Parietal lobe (tissue), 2 donors: Measurements from ENCODE around the gene PXT1. TPM values are rescaled to one million over a fixed set of nuclear protein-coding genes. Genes with fewer than 3 reads are reported as not detected.

ENCODE experiments used
- small RNA-seq: library from RNA; depleted of rRNA; stranded (forward); fragments of <200 nt; gene quantifications from one replicate; pipeline ENCODE3, GENCODE V24; 2014; ENCODE audit warnings: low replicate concordance
- total RNA-seq: library from RNA; depleted of rRNA; stranded (reverse); fragments of >200 nt; gene quantifications from one replicate; pipeline ENCODE4 v1.2.3, GENCODE V29; 2014

PXT1 gene, protein sequence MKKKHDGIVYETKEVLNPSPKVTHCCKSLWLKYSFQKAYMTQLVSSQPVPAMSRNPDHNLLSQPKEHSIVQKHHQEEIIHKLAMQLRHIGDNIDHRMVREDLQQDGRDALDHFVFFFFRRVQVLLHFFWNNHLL
- not detected for total RNA-seq

GRCh38 chr6:36442671-36443470 is at the start of gene PXT1, which contains the start of gene KCTD20:
Gene PXT1 (minus strand): TSS chr6:36442854. CDS start chr6:36426082, 16,772 bp downstream.
Gene KCTD20 (plus strand): TSS chr6:36443000. CDS start chr6:36470098, 27,098 bp downstream.

GRCh38 chr6:36387440-36388303 is 55.0 kb downstream of the PXT1 start, which contains the start of gene ETV7:
Gene ETV7 (minus strand): TSS chr6:36387669. CDS start chr6:36387541, 128 bp downstream.

Small RNA genes lying within 50 kb of the gene (small RNA-seq; reads per million reads assigned to genes)
- gene RN7SL502P: not detected

Other genes starting within 250 kb of the PXT1 start
- 48.8 TPM for gene BRPF3, start 246.1 kb downstream of the PXT1 start, total RNA-seq
- gene PNPLA1, start 172.8 kb downstream of the PXT1 start, total RNA-seq: not detected
- not detected for gene BNIP5, start 106.0 kb downstream of the PXT1 start, total RNA-seq
- gene ETV7, start 55.2 kb downstream of the PXT1 start, total RNA-seq: not detected
- 68.5 TPM for gene KCTD20, start 146 bp upstream of the PXT1 start, total RNA-seq
- gene STK38, start 104.6 kb upstream of the PXT1 start, total RNA-seq: 22.8 TPM
- 255 TPM for gene SRSF3, start 151.5 kb upstream of the PXT1 start, total RNA-seq
- gene CDKN1A, start 235.9 kb upstream of the PXT1 start, total RNA-seq: 1.3 TPM